ENCODE results near the gene TBC1D24. TPM values are rescaled to one million over a fixed set of nuclear protein-coding genes. Genes with fewer than 3 reads are reported as not detected.
A peak's percentile ranks its signal among the peaks of the same experiment; 100 is the strongest.

Gene TBC1D24
- total and polyA plus RNA-seq, 9 of the 15 experiments (the other 6 are each of a cell fraction or from before 2014, with no cell fraction given) = 1.7 to 22.6 (median 7.2) TPM

- TF ChIP-seq PBX2 (CRISPR knock-in tag; IDR thresholded peaks at IDR 0.05; ENCODE audit: low read depth) = no peak
- TF ChIP-seq PBX2 (tag; conservative IDR thresholded peaks at IDR 0.05; ENCODE audit: low read depth) = no peak
- TF ChIP-seq FOXJ2 (tag; IDR thresholded peaks at IDR 0.05) = no peak
- peak; percentile 34; the same call in 1 of the 2 replicates for TF ChIP-seq MTA3 (IDR thresholded peaks at IDR 0.05; ENCODE audit: borderline replicate concordance)
- peak; percentile 32; the same call in 1 of the 2 replicates for TF ChIP-seq ZBTB12 (CRISPR knock-in tag; IDR thresholded peaks at IDR 0.05)
- TF ChIP-seq NFRKB (IDR thresholded peaks at IDR 0.05; ENCODE audit: low read depth) = 0 out of 2 replicates have a peak, but pooled peaks have one; percentile 32
- TF ChIP-seq ZNF282 (CRISPR knock-in tag; IDR thresholded peaks at IDR 0.05) = no peak
- no peak for TF ChIP-seq WHSC1 (IDR thresholded peaks at IDR 0.05; ENCODE audit: low read length)
- no peak for TF ChIP-seq GATA2 (CRISPR knock-in tag; IDR thresholded peaks at IDR 0.05)
- no peak; the same call in 1 of the 2 replicates for TF ChIP-seq STAG1 (CRISPR knock-in tag; IDR thresholded peaks at IDR 0.05; ENCODE audit: borderline replicate concordance)
- TF ChIP-seq MCM3 (IDR thresholded peaks at IDR 0.05) = no peak
- TF ChIP-seq PTRF (tag; IDR thresholded peaks at IDR 0.05) = no peak
- TF ChIP-seq ZNF699 (CRISPR knock-in tag; IDR thresholded peaks at IDR 0.05; ENCODE audit: insufficient replicate concordance) = no peak
- no peak for TF ChIP-seq ATF1 (CRISPR knock-in tag; IDR thresholded peaks at IDR 0.05)
- TF ChIP-seq ATF1 (tag; IDR thresholded peaks at IDR 0.05) = peak; percentile 42; the same call in 1 of the 2 replicates
- no peak for TF ChIP-seq ZBTB26 (CRISPR knock-in tag; IDR thresholded peaks at IDR 0.05)
- no peak for TF ChIP-seq ZNF780A (CRISPR knock-in tag; IDR thresholded peaks at IDR 0.05)
- no peak for TF ChIP-seq HSF4 (CRISPR knock-in tag; IDR thresholded peaks at IDR 0.05; ENCODE audit: borderline replicate concordance)
- no peak for TF ChIP-seq ZBTB5 (IDR thresholded peaks at IDR 0.05)
- no peak for TF ChIP-seq MAFF (IDR thresholded peaks at IDR 0.05; ENCODE audit: low read length)
- TF ChIP-seq THRA (IDR thresholded peaks at IDR 0.05) = no peak
Observed at GRCh38 chr16:2473999-2474876, 689 bp upstream of the TBC1D24 start (continued).
